Caki2 (cell line): ENCODE data around the gene TLE6. TPM values are rescaled to one million over a fixed set of nuclear protein-coding genes. Genes with fewer than 3 reads are reported as not detected.
A peak's percentile ranks its signal among the peaks of the same experiment; 100 is the strongest.
"Not testable (repeated sequence)": the region's sequence is repeated elsewhere in the genome, so short reads cannot be mapped to it uniquely, and the experiment has no call there.

Experiments
- DNase-seq: peaks from one replicate; pipeline ENCODE4 v3.0.0-alpha.2; 2015; ENCODE audit warnings: low read depth
- in situ Hi-C: cut with HindIII; loops from 2 replicates; pipeline ENCODE4 v1.10.0; 2016; ENCODE audit warnings: low sequenced_read_pairs, low pct_unique_long_range_greater_than_20kb, mixed read lengths
- total RNA-seq: library from RNA; depleted of rRNA; stranded (reverse); fragments of >200 nt; shearing (Covaris generic); gene quantifications from 2 replicates; pipeline ENCODE4 v1.2.3, GENCODE V29; 2014; ENCODE audit warnings: low replicate concordance; rRNA removed

The TLE6 gene
- 10.5 and 21.3 TPM in 2 replicates for total RNA-seq

- DNase-seq = peak; percentile 86
- in situ Hi-C loops = no loop called here
These were observed at the start of gene TLE6 for GRCh38 chr19:2977001-2977745. TLE6 (plus strand) TSS chr19:2977564; CDS start chr19:2978234, 670 bp downstream.

- no peak for DNase-seq
- in situ Hi-C loops = no loop called here
These were observed 43.9 kb upstream of the TLE6 start for GRCh38 chr19:2933490-2933910.

- in situ Hi-C loops, DNase-seq: not testable (repeated sequence)
These were observed 41.5 kb upstream of the TLE6 start for GRCh38 chr19:2935863-2936262.

GRCh38 chr19:2942928-2943640, 34.3 kb upstream of the TLE6 start:
- in situ Hi-C loops = no loop called here
- no peak for DNase-seq

- in situ Hi-C loops = no loop called here
- DNase-seq = no peak
These were observed 33.0 kb upstream of the TLE6 start for GRCh38 chr19:2944403-2944774.

- in situ Hi-C loops = no loop called here
- DNase-seq = peak; percentile 92
These were observed 32.4 kb upstream of the TLE6 start, which contains the start of gene ZNF77 for GRCh38 chr19:2944775-2945574. ZNF77 (minus strand) TSS chr19:2944971; CDS start chr19:2944840, 131 bp downstream.

- DNase-seq = no peak
- in situ Hi-C loops = no loop called here
These were observed 31.7 kb upstream of the TLE6 start for GRCh38 chr19:2945575-2946184.

- no peak for DNase-seq
- in situ Hi-C loops = no loop called here
These were observed 27.5 kb upstream of the TLE6 start for GRCh38 chr19:2949939-2950285.

- DNase-seq = peak; percentile 94
- in situ Hi-C loops = no loop called here
These were observed 26.9 kb upstream of the TLE6 start for GRCh38 chr19:2950286-2951124.

GRCh38 chr19:2952953-2953481, 24.3 kb upstream of the TLE6 start:
- in situ Hi-C loops = no loop called here
- DNase-seq = no peak

GRCh38 chr19:2957160-2957559, 20.2 kb upstream of the TLE6 start:
- in situ Hi-C loops = no loop called here
- DNase-seq = no peak

- DNase-seq = no peak
- in situ Hi-C loops = no loop called here
These were observed 17.2 kb upstream of the TLE6 start for GRCh38 chr19:2960120-2960519.

GRCh38 chr19:2962018-2962670, 15.2 kb upstream of the TLE6 start:
- in situ Hi-C loops = no loop called here
- DNase-seq = peak; percentile 58

GRCh38 chr19:2963122-2963521, 14.2 kb upstream of the TLE6 start:
- in situ Hi-C loops = no loop called here
- no peak for DNase-seq

- in situ Hi-C loops = not testable (repeated sequence)
These were observed 13.7 kb upstream of the TLE6 start for GRCh38 chr19:2963631-2964030.

GRCh38 chr19:2964874-2965273, 12.5 kb upstream of the TLE6 start:
- in situ Hi-C loops = no loop called here

More at GRCh38 chr19:2963631-2964030, 13.7 kb upstream of the TLE6 start:
- DNase-seq = peak; percentile 51

GRCh38 chr19:2967972-2968371, 9.4 kb upstream of the TLE6 start:
- in situ Hi-C loops = no loop called here

More at GRCh38 chr19:2964874-2965273, 12.5 kb upstream of the TLE6 start:
- no peak for DNase-seq

More at GRCh38 chr19:2967972-2968371, 9.4 kb upstream of the TLE6 start:
- DNase-seq = no peak
